MM.1S (cell line): Measurements from ENCODE around the gene RAPGEF4.

Experiments
- EZH2 ChIP-seq: fragments of 300-600 bp; sonication (generic); optimal IDR thresholded peaks from 2 replicates; pipeline ENCODE3; 2017; ENCODE audit warnings: low read depth, mild to moderate bottlenecking, antibody characterized with exemption, low read length, mixed read lengths
- EZH2phosphoT487 ChIP-seq: fragments of 300-600 bp; sonication (generic); IDR thresholded peaks from 2 replicates; pipeline ENCODE4 v1.6.1; 2018; ENCODE audit warnings: antibody characterized with exemption, low read length
- TF ChIP-seq, protein P1 (sequence below): fragments of 300-600 bp; sonication (generic); IDR thresholded peaks from 2 replicates; pipeline ENCODE4 v1.5.1; 2016; ENCODE audit warnings: antibody characterized with exemption, low read length, mixed read lengths

DNA sequence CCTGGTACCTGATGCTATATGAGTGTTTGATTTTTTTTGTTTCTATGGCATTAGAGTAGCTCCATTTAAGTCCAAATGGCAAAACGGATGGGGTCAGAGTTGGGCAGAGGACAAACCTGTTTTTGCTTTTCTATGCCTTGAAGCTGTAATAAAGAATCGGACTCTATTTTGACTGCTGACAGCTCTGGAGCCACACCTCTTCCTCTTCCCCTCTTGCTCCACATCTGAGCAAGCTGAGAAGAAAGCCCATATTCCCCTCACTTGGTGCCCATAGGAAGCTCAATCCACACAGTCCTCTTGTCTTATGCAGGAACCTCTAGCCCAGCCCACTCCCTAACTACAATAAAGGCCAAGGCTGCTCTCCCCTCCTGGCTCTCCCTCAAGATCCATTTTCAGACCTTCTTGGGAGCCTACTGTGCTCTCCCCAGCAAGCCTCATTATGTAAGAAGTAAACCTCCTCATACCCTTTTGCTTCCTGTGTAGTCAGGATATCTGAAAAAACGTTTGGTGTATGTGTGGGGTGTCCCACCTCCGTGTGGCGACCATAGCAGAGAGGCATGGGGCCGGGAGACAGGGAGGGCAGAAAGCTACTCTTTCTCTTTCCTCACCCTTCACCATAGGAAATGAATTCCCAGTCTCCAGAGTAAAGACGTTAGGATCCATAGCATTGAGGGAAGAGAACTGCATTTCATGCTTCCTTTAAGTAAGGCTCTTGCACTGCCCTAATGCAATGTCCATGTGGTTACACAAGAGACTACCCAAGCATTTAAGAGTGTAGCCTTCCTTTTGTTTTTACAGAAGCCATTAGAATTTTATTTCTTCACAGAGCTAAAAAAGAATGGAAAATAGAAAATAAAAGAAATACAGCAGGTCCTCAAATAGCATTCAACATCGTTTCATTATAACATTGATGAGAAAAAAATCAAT is 41.9 kb upstream of the RAPGEF4 start:
- TF ChIP-seq, protein P1, sequence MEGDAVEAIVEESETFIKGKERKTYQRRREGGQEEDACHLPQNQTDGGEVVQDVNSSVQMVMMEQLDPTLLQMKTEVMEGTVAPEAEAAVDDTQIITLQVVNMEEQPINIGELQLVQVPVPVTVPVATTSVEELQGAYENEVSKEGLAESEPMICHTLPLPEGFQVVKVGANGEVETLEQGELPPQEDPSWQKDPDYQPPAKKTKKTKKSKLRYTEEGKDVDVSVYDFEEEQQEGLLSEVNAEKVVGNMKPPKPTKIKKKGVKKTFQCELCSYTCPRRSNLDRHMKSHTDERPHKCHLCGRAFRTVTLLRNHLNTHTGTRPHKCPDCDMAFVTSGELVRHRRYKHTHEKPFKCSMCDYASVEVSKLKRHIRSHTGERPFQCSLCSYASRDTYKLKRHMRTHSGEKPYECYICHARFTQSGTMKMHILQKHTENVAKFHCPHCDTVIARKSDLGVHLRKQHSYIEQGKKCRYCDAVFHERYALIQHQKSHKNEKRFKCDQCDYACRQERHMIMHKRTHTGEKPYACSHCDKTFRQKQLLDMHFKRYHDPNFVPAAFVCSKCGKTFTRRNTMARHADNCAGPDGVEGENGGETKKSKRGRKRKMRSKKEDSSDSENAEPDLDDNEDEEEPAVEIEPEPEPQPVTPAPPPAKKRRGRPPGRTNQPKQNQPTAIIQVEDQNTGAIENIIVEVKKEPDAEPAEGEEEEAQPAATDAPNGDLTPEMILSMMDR = no peak
- no peak for TF ChIP-seq EZH2phosphoT487
- no peak for TF ChIP-seq EZH2
